ENCODE data around the gene CLCN2. TPM values are rescaled to one million over a fixed set of nuclear protein-coding genes. Genes with fewer than 3 reads are reported as not detected.

The CLCN2 gene
- total and polyA plus RNA-seq, 2 donors (not counting 1 experiment from before 2014, with no cell fraction given), result 0.93 to 3.1 TPM

DNA sequence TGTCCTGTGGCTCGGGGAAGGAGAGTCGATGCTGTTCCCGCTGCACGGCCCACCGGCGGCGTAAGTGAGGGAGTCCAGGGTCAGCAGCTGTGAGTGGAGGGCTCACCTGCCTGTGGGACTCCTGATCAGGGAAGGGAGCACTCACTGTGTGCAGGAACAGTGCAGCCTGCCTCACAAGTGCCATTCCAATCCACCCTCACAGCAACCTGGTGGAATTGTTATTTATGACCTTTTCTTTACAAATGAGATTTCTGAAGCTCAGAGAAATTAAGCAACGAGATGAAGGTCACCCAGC lies 27.5 kb upstream of the CLCN2 start:
- Histone ChIP-seq H3K36me3 (ENCODE audit: control insufficient read depth, insufficient read depth, low read length) (no peaks in the 10 kb centered on the region), H3K27me3 (ENCODE audit: control insufficient read depth, insufficient read depth, low read length) (no peaks in the 10 kb centered on the region), H2AFZ (ENCODE audit: low read length) (no peak overlapping the region), H3K79me2 (ENCODE audit: control insufficient read depth, insufficient read depth, low read length) (no peaks in the 10 kb centered on the region), H3K27ac (ENCODE audit: insufficient read depth, low read length) (no peak overlapping the region), H3K4me1 (ENCODE audit: control insufficient read depth, extremely low read depth, insufficient read depth, low read length) (no peaks in the 10 kb centered on the region), H3K9me3 (ENCODE audit: control insufficient read depth, insufficient read depth, low read depth, low read length) (no peaks in the 10 kb centered on the region), H3K9ac (ENCODE audit: insufficient read depth, low read length) (no peak overlapping the region), H3K4me3 (replicated peaks in 1 of 4; ENCODE audit: control extremely low read depth in 1 of 4, insufficient read depth in 1 of 4, low read depth in 3 of 4, low read length in 4 of 4) (no peak overlapping the region), H4K20me1 (ENCODE audit: control insufficient read depth, extremely low read depth, insufficient read depth, low read length) (no peaks in the 10 kb centered on the region), H3K4me2 (ENCODE audit: extremely low read depth, insufficient read depth, low read length) (no peak overlapping the region)
- TF ChIP-seq, protein P1, sequence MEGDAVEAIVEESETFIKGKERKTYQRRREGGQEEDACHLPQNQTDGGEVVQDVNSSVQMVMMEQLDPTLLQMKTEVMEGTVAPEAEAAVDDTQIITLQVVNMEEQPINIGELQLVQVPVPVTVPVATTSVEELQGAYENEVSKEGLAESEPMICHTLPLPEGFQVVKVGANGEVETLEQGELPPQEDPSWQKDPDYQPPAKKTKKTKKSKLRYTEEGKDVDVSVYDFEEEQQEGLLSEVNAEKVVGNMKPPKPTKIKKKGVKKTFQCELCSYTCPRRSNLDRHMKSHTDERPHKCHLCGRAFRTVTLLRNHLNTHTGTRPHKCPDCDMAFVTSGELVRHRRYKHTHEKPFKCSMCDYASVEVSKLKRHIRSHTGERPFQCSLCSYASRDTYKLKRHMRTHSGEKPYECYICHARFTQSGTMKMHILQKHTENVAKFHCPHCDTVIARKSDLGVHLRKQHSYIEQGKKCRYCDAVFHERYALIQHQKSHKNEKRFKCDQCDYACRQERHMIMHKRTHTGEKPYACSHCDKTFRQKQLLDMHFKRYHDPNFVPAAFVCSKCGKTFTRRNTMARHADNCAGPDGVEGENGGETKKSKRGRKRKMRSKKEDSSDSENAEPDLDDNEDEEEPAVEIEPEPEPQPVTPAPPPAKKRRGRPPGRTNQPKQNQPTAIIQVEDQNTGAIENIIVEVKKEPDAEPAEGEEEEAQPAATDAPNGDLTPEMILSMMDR (conservative IDR thresholded peaks at IDR 0.05 in 1 of 2, IDR thresholded peaks at IDR 0.05 in 1 of 2; ENCODE audit: low read depth in 1 of 2, low read length in 2 of 2), result no peak
- TF ChIP-seq EZH2 (IDR thresholded peaks at IDR 0.05; ENCODE audit: low read length, missing control alignments), result no peak
- DNase-seq (ENCODE audit: low read depth in 2 of 2), result no peak

DNA sequence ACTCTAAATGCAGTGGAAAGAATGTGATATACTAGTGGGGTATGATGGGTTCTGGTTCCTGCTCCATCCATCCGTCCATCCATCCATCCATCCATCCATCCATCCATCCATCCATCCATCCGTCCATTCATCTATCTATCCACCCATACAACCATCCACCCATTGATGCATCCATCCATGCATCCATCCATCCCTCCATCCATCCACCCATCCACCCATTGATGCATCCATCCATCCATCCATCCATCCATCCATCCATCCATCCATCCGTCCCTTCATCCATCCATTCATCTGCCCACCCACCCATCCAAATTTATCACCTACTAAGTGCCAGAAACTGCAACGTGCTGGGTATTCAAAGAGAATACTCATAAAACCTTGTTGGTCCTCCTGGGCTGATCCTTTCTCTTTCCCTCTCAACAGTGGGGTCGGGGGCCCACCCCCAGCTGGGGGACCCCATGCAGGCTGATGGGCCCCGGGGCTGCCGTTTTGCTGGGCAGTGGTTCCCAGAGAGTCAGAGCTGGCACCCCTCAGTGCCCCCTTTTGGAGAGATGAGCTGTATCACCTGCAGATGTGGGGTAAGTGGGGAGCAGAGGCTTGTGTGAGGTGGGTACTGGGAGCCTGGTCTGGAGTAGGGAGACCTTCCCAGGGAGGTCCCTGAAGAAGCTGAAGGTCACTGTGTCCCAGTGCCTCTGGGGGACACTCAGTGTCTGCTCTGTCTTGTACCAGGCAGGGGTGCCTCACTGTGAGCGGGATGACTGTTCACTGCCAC lies 26.9 kb upstream of the CLCN2 start:
- Histone ChIP-seq H3K9me3 (ENCODE audit: control insufficient read depth, insufficient read depth, low read depth, low read length) (no peaks in the 10 kb centered on the region), H3K79me2 (ENCODE audit: control insufficient read depth, insufficient read depth, low read length) (no peaks in the 10 kb centered on the region), H3K4me1 (ENCODE audit: control insufficient read depth, extremely low read depth, insufficient read depth, low read length) (no peaks in the 10 kb centered on the region), H3K9ac (ENCODE audit: insufficient read depth, low read length) (no peak overlapping the region), H3K27ac (ENCODE audit: insufficient read depth, low read length) (no peak overlapping the region), H4K20me1 (ENCODE audit: control insufficient read depth, extremely low read depth, insufficient read depth, low read length) (no peaks in the 10 kb centered on the region), H2AFZ (ENCODE audit: low read length) (no peak overlapping the region), H3K4me2 (ENCODE audit: extremely low read depth, insufficient read depth, low read length) (no peak overlapping the region), H3K27me3 (ENCODE audit: control insufficient read depth, insufficient read depth, low read length) (no peaks in the 10 kb centered on the region), H3K4me3 (replicated peaks in 1 of 4; ENCODE audit: control extremely low read depth in 1 of 4, insufficient read depth in 1 of 4, low read depth in 3 of 4, low read length in 4 of 4) (no peak overlapping the region), H3K36me3 (ENCODE audit: control insufficient read depth, insufficient read depth, low read length) (no peaks in the 10 kb centered on the region)
- no peak for DNase-seq (ENCODE audit: low read depth in 2 of 2)
- TF ChIP-seq, protein P1 (conservative IDR thresholded peaks at IDR 0.05 in 1 of 2, IDR thresholded peaks at IDR 0.05 in 1 of 2; ENCODE audit: low read depth in 1 of 2, low read length in 2 of 2), result no peak
- TF ChIP-seq EZH2 (IDR thresholded peaks at IDR 0.05; ENCODE audit: low read length, missing control alignments), result no peak

DNA sequence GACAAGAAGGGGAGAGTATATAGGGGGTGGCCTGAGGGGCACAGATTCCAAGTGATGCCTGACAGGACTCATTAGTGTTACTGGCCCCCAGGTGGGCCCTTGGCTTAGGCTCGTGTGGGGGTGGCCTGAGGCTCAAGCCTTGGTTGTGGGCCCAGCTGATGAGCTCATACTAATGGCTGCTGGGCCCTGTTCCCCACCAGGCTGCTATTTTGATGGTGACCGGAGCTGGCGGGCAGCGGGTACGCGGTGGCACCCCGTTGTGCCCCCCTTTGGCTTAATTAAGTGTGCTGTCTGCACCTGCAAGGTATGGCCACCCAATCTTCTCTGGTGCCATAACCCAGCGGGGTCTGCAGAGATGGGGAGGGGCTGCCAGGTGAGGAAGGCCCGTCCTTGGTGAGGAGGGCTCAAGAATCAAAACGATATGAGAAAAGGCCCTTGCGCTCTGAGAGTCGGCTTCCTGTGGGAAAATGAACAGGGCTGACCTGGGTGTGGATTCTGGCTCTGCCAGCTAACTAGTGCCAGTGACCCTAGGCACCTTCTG lies 25.8 kb upstream of the CLCN2 start:
- Histone ChIP-seq H2AFZ (ENCODE audit: low read length) (no peak overlapping the region), H4K20me1 (ENCODE audit: control insufficient read depth, extremely low read depth, insufficient read depth, low read length) (no peaks in the 10 kb centered on the region), H3K9me3 (ENCODE audit: control insufficient read depth, insufficient read depth, low read depth, low read length) (no peaks in the 10 kb centered on the region), H3K36me3 (ENCODE audit: control insufficient read depth, insufficient read depth, low read length) (no peaks in the 10 kb centered on the region), H3K27ac (ENCODE audit: insufficient read depth, low read length) (no peak overlapping the region), H3K4me3 (replicated peaks in 1 of 4; ENCODE audit: control extremely low read depth in 1 of 4, insufficient read depth in 1 of 4, low read depth in 3 of 4, low read length in 4 of 4) (no peak overlapping the region), H3K4me1 (ENCODE audit: control insufficient read depth, extremely low read depth, insufficient read depth, low read length) (no peaks in the 10 kb centered on the region), H3K79me2 (ENCODE audit: control insufficient read depth, insufficient read depth, low read length) (no peaks in the 10 kb centered on the region), H3K9ac (ENCODE audit: insufficient read depth, low read length) (no peak overlapping the region), H3K4me2 (ENCODE audit: extremely low read depth, insufficient read depth, low read length) (no peak overlapping the region), H3K27me3 (ENCODE audit: control insufficient read depth, insufficient read depth, low read length) (peaks cover 2% of the 10 kb centered on the region)
- TF ChIP-seq, protein P1 (conservative IDR thresholded peaks at IDR 0.05 in 1 of 2, IDR thresholded peaks at IDR 0.05 in 1 of 2; ENCODE audit: low read depth in 1 of 2, low read length in 2 of 2), result no peak
- no peak for TF ChIP-seq EZH2 (IDR thresholded peaks at IDR 0.05; ENCODE audit: low read length, missing control alignments)
- DNase-seq (ENCODE audit: low read depth in 2 of 2), result no peak

Data from fibroblast of lung (primary cell).